Activated CD8-positive, alpha-beta memory T cell treated with anti-CD3 and anti-CD28 coated beads for 36 hours (primary cell): ENCODE data around the gene HOXB7. TPM values are rescaled to one million over a fixed set of nuclear protein-coding genes. Genes with fewer than 3 reads are reported as not detected.

Experiments used
- CTCF ChIA-PET: fragments of 350-600 bp; sonication (Branson Sonifier 250); formaldehyde crosslinking; loops from one replicate; lab custom pipeline; 2021; ENCODE audit warnings: antibody characterized with exemption; lab: Charles Lee
- POLR2A ChIA-PET: fragments of 350-600 bp; sonication (Branson Sonifier 250); formaldehyde crosslinking; loops from one replicate; lab custom pipeline; 2021; ENCODE audit warnings: antibody characterized with exemption; lab: Charles Lee
- total RNA-seq, 2 experiments: library from RNA; stranded (reverse); gene quantifications; one replicate each; pipeline ENCODE4 v1.2.3, GENCODE V29; 2021

The HOXB7 gene
- total RNA-seq, 2 experiments from 2014 or later = 0.59 to 0.73 TPM

DNA sequence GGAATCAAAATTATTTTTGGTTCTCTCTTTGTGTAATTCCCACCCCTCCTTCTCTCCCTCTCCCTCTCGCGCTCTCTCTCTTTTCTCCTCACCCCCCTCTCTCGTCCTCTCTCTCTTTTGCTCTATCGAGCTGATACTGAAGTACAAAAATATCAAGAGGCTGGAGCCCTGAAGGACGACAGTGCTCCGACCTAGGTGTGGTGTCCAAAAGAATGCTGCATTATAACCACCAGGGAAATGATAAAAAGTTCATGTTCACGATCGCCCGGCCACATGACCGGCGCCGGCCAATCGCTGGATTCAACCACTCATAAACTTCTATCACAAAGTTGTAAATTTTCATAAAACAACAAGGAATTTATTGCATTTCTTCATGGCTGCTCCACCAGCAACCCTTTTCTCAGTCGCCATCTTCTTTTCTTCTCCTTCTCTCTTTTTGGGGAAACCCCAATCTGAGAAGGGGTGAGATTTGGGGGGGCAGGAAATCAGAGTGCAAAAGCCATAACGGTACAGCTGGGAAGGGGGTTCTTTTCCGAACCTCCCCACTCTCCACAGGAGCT is 6.0 kb downstream of the HOXB7 start, which contains the start of gene HOXB6:
Gene HOXB6, minus strand, starts transcription at position 217 of the 560 bp plus-strand sequence. CDS start 6,836 bp downstream, outside the sequence.
- CTCF ChIA-PET = interaction anchor here (0.6 kb wide), 1 partner anchor 386 kb away, joined by 3 read pairs; no protein-coding TSS in a partner anchor
- POLR2A ChIA-PET = no interaction called here

GRCh38 chr17:48603959-48604769 is 6.7 kb downstream of the HOXB7 start:
- CTCF ChIA-PET = interaction anchor here (0.6 kb wide), 1 partner anchor 385 kb away, joined by 3 read pairs; no protein-coding TSS in a partner anchor

DNA sequence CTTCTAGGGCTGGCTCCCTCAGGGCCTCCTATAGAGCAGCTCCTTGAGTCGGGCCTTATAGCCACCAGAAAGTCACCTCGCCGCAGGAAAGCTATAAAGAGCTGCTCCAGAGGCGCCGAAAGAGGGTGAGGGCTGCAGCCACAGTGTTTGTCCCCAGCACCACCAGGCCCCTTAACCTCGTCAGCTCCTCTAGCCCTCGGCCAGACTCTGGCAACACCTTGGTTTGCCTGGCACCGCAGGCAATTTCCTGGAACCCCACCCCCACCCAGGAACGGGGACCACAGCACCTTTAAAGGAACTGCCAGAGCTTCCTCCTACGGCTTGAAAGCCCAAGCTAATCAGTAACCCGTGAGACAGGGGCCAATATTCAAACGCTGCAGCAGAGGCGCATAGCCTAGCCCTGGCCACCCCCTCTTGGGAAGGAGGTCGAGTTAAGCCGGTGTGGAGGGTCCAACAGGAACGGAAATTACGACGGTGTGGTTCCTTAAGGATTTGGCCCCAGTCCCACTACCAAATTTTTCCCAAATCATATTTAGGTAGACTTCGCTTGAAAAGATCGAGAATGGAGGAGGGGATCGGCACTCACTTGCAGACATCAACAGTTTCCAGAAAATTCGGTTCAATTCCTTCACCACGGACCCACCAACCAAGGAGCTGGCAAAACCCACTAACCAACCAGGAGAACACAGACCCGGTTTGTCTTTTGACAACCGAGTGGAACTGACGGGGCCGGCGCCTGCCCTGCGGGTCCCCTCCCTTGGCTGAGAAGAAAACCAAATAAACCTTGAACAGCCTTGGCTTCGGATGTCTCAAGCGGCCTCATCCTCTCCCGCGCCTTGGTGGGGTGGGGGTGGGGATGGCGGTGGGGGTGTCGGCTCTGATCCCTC is 9.0 kb downstream of the HOXB7 start:
- ChIA-PET CTCF (interaction anchor here (0.6 to 2.0 kb wide), 6 partner anchors 8 to 297 kb away, joined by 3 to 7 read pairs (median 4); partner anchors contain the start of gene HOXB7), POLR2A (interaction anchor here (0.6 kb wide), 1 partner anchor 534 kb away, joined by 5 read pairs; no protein-coding TSS in a partner anchor)

More at GRCh38 chr17:48603959-48604769, 6.7 kb downstream of the HOXB7 start:
- POLR2A ChIA-PET = no interaction called here

DNA sequence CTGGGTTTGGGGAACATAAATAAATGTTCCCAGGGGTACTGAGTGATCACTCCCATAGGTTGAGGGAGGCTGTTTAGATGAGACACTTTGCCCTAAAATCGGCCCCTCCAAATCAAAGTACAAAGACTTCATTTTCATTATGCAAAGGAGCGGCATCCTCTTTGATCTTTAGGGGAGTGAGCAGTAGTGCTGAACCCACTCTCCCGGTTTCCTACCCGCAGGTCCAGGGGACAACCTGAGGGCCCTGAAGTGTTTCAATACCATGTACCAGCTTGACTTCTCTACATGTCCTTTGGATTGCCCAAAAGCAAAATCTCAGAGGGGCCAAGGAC is 9.6 kb downstream of the HOXB7 start:
- ChIA-PET CTCF (interaction anchor here (1.3 to 2.0 kb wide), 4 partner anchors 9 to 297 kb away, joined by 3 to 7 read pairs (median 4); partner anchors contain the start of gene HOXB7), POLR2A (interaction anchor here (0.6 kb wide), 1 partner anchor 534 kb away, joined by 5 read pairs; no protein-coding TSS in a partner anchor)

DNA sequence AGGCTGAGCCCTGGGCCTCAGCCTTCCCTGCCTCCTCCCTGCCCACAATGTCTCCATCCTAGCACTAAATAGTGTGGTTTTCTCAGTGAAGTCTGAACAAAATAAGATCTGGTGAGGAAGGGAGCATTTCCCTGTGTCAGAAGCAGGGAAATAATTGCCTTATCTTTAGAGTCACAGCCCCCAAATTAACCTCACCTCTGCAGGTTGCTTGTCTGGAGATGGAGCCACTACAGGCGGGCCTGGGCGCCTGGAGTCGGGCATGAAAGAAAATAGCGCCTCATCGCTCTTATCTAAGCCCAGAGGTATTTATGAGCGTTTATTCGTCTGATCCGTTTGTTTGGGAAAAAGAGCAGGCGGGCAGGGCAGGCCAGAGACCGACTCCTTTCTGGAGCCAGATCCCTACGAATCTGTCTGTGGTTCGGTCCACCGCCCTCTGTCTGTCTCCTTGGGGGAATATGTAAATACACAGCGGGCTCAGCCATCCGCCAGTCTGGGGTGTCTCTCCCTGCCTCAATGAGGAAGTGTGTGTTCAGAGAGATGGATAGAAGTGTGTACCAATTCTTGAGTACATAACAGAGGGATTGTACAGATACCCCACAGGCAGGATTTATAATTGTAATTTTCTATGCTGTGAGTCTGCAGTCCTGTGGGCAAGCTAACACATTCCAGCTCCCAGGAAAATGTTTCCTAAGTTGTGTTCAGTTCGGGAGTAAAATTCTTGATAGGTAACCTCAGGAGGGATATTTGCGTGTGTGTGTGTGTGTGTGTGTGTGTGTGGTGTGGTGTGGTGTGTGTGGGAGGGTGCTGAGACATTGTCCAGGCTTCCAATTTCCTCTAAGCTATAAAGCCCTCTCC is 10.3 kb downstream of the HOXB7 start:
- POLR2A ChIA-PET = interaction anchor here (0.6 kb wide), 1 partner anchor 56 kb away, joined by 5 read pairs; no protein-coding TSS in a partner anchor
- CTCF ChIA-PET = interaction anchor here (0.6 to 2.0 kb wide), 4 partner anchors 9 to 388 kb away, joined by 3 to 7 read pairs (median 4); partner anchors contain the start of gene HOXB7

GRCh38 chr17:48599354-48599753 is 11.5 kb downstream of the HOXB7 start:
- CTCF ChIA-PET = interaction anchor here (2.3 kb wide), 1 partner anchor 19 kb away, joined by 8 read pairs; no protein-coding TSS in a partner anchor
- POLR2A ChIA-PET = interaction anchor here (0.6 kb wide), 1 partner anchor 551 kb away, joined by 3 read pairs; the partner anchor contains the start of gene NFE2L1

DNA sequence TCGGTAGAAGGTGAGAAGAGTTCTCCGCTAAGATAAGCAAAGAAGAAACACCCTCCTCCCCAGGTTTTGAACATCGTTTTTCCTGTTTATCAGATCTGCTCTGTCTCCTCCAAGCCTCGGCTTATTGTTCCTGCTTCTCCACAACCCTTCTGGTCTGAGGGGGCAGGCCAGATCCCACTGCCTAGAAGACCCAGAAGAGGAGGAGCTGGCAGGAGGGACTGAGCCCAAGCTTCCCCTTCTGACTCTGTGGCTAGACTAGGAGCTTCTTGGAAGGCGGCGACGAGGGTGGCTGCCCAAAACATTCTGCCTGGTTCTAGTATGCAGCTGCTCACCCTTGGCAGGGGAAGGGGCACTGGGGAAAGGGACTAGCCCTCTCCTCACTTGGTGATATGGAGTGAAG is 12.1 kb downstream of the HOXB7 start:
- ChIA-PET CTCF (interaction anchor here (0.9 to 2.3 kb wide), 2 partner anchors 19 to 109 kb away, joined by 3 to 8 read pairs; no protein-coding TSS in a partner anchor), POLR2A (no interaction called here)

DNA sequence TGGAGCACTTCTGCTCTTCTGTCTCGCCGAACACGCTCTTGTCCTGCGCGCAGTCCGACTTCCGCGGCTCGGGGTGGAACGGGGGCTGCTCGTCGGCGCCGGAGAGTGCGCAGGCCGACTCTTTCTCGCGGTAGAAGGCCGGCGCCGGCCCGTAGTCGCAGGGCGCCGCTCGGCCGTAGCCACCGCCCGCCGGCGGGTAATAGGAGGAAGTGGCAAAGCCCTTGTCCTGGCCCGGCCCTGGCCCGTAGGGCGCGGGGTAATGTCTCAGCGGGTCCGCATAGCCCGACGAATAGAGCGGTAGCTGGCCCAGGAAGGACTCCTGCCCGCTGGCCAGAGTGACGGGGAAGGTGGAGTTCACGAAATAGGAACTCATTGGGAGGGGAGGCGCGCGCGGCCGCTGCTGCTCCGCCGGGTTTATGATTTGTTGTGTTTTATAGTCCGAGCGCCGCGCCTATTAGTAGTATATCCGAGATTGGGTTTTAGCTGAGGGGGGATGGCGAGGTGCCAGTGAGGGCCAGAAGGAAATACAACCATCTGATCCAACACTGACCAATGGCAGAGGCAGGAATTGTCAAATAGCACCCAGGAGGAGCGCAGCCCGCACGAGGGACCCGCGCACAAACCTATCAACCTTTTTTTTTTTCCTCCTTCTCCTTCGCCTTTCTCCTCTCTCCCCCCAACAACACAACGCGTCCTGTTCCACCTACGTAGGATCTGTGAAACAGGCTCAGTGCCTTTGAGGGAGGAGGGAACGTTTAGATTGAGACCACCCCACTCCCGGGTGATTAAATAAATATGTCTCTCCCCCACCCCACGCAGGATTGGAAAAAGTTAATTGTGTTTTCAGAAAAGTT is 12.8 kb downstream of the HOXB7 start:
- ChIA-PET POLR2A (no interaction called here), CTCF (interaction anchor here (0.9 to 2.3 kb wide), 3 partner anchors 15 to 108 kb away, joined by 3 to 8 read pairs (median 3); no protein-coding TSS in a partner anchor)

- CTCF ChIA-PET = interaction anchor here (1.0 to 2.3 kb wide), 2 partner anchors 15 to 21 kb away, joined by 3 to 8 read pairs; no protein-coding TSS in a partner anchor
- POLR2A ChIA-PET = no interaction called here
Observed at GRCh38 chr17:48597528-48597777, 13.4 kb downstream of the HOXB7 start.

DNA sequence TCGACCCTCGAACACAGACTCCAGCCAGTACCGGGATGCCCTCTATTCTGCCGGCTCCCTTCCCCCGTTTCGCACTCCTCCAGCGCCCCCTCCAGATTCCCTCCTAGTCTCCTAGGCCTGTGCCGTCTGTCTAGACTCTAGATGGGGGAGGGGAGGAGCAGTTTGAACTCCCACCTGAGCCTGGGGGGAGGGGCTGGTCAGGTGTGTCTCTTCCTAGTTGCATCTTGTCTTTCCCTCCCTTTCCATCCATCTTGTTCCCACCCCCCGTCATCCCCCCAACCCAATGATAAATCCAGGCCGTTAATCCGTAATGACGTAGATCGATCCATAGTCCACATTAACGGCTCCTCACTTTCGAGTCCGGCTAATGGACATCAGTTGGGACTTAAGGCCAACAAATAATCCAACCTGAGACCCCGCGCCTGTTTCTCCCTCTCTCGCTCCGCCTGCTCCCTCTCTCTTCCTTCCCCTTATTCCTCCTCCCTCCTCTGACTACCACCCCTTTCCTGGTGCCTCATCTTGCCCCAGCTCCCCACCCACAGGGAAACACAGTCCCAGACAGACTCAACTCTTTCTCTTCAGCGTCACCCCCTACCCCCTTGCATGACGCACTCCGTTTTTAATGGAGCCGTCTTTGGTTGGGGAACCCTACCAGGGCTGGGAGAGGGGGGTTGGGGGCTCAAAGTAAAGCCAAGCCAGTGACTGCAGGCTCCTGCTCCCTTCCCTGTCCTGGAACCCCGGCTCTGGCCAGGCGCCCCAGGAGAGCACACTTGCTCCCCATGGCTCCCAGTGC is 13.9 kb downstream of the HOXB7 start:
- CTCF ChIA-PET = interaction anchor here (1.0 to 2.3 kb wide), 4 partner anchors 13 to 261 kb away, joined by 3 to 8 read pairs (median 4); no protein-coding TSS in a partner anchor
- POLR2A ChIA-PET = no interaction called here

DNA sequence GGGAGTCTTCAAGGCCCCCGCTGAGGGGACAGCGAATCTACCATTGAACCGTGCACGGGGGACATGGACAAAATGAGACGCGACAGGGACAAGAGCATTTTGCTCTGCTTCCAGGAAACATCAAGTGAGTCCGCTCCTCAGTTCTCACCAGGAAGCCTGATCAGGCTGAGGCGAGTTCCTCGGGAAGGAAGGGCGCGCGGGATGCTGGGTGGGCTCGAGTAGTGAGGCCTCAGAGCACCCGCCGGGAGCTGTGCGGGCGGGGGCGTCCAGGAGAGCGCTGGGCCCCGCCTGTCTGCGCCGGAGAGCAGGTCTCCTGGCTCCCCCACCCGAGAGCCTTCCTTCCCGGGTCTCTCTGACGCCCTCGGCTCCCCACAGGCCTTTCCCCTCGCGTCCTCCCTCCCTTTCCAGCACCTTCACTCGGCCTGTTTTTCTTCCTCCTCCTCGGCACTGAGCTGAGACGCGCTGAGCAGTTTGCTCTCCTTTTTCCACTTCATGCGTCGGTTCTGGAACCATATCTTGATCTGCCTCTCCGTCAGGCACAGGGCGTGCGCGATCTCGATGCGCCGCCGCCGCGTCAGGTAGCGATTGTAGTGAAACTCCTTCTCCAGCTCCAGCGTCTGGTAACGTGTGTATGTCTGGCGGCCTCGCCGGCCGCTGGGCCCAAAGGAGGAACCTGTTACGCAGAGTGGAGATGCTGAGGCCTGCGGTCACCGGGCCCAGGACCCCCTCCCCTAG is 14.7 kb downstream of the HOXB7 start:
- ChIA-PET CTCF (interaction anchor here (1.0 to 1.9 kb wide), 4 partner anchors 13 to 288 kb away, joined by 3 to 5 read pairs (median 4); no protein-coding TSS in a partner anchor), POLR2A (no interaction called here)

GRCh38 chr17:48595278-48595999 is 15.4 kb downstream of the HOXB7 start:
- ChIA-PET POLR2A (interaction anchor here (0.6 kb wide), 1 partner anchor 20 kb away, joined by 8 read pairs; no protein-coding TSS in a partner anchor), CTCF (interaction anchor here (1.1 to 3.2 kb wide), 7 partner anchors 12 to 464 kb away, joined by 3 to 24 read pairs (median 5); no protein-coding TSS in a partner anchor)

DNA sequence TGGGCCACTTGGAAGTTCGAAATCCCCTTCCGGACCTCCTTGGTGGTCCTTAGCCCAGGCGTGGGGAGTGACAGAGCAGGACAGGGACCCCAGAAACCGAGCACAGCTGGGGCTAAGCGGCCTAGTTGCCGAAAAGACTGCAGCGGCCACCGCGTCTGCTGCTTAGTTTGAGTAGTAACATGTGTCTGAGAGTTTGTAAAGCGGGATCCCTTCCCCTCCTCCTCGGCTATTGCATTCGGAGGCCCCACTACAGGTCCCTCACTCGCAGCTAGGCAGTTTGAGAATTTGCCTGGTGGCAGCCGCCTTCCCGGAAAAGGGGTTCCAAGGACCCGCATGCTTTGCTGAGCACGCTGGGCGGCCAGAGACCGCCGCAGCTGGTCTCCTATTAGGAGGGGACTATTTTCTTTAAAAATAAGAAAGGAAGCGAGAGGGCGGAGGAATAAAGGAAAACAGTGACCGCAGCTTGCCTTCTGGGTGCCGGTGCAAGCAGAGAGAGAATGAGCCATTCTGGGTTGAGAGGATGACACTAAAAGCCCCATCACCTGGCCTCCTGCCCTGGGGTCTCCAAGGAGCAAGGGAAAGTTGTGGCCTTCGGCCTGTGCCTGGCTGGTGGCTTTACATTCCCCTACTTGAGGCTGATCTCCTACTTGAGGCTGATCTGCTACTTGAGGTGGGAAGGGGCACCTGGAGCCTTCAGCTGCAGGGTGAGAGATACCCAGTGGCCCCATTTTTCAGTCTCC is 16.1 kb downstream of the HOXB7 start:
- ChIA-PET CTCF (interaction anchor here (1.1 to 3.2 kb wide), 11 partner anchors 11 to 568 kb away, joined by 3 to 24 read pairs (median 5); no protein-coding TSS in a partner anchor), POLR2A (no interaction called here)
